SK-MEL-5 (cell line): Measurements from ENCODE around the gene ACOX3. TPM values are rescaled to one million over a fixed set of nuclear protein-coding genes. Genes with fewer than 3 reads are reported as not detected.

Experiments used
- small RNA-seq, 2 experiments: library from RNA; depleted of rRNA; stranded (forward); fragments of <200 nt; gene quantifications; one replicate each; pipeline ENCODE3, GENCODE V24; 2014
- total RNA-seq: library from RNA; depleted of rRNA; stranded (reverse); fragments of >200 nt; shearing (Covaris generic); gene quantifications from 2 replicates; pipeline ENCODE4 v1.2.3, GENCODE V29; 2014; rRNA removed

The ACOX3 gene
- total RNA-seq, 1 experiment from 2014 or later = 11.9 TPM

Small RNA genes lying within 50 kb of the gene (small RNA-seq; reads per million reads assigned to genes)
- 0.06 to 8.8 reads per million in 2 experiments for gene RNA5SP152

Other genes starting within 250 kb of the ACOX3 start
- 23.7 and 31.6 TPM in 2 replicates for gene SH3TC1, start 241.4 kb downstream of the ACOX3 start, total RNA-seq
- gene HTRA3, start 171.0 kb downstream of the ACOX3 start, total RNA-seq = 0.05 TPM in 1 of 2 replicates, not detected in the other
- 6.9 and 9.8 TPM in 2 replicates for gene TRMT44, start 54 bp upstream of the ACOX3 start, total RNA-seq
- not detected in 2 replicates for gene GPR78, start 139.7 kb upstream of the ACOX3 start, total RNA-seq
- not detected in 2 replicates for gene CPZ, start 152.0 kb upstream of the ACOX3 start, total RNA-seq